Effector memory CD8-positive, alpha-beta T cell (primary cell): ENCODE measurements around the gene HOXD13.
A peak's percentile ranks its signal among the peaks of the same experiment; 100 is the strongest.

Experiments
- ATAC-seq: fragments of 150-1000 bp; cut with Tn5 transposase; replicated peaks from 2 replicates; pipeline ENCODE4 v1.10.0; 2021; ENCODE audit warnings: mild to moderate bottlenecking, moderate library complexity
- DNase-seq, 3 experiments: peaks; one replicate each; pipeline ENCODE4 v3.0.0; 2021
- H3K27ac Mint-ChIP-seq, 2 donors: one replicate each; pipeline ENCODE4 v1.8.0; 2022; ENCODE audit warnings: mild to moderate bottlenecking in 2 of 2, mixed read lengths in 2 of 2, moderate library complexity in 2 of 2
- H3K27me3 Mint-ChIP-seq, 2 donors: one replicate each; pipeline ENCODE4 v1.8.0; 2022; ENCODE audit warnings: mixed read lengths in 2 of 2
- H3K36me3 Mint-ChIP-seq: one replicate; pipeline ENCODE4 v1.8.0; 2022; ENCODE audit warnings: mild to moderate bottlenecking, moderate library complexity, mixed read lengths; ENCODE audit not compliant: insufficient read depth
- H3K4me1 Mint-ChIP-seq, 2 donors: one replicate each; pipeline ENCODE4 v1.8.0; 2022; ENCODE audit warnings: low read depth in 2 of 2, mixed read lengths in 2 of 2
- H3K4me3 Mint-ChIP-seq, 2 donors: one replicate each; pipeline ENCODE4 v1.8.0; 2022; ENCODE audit warnings: mild to moderate bottlenecking in 2 of 2, mixed read lengths in 2 of 2, moderate library complexity in 2 of 2
- H3K9me3 Mint-ChIP-seq, 2 donors: one replicate each; pipeline ENCODE4 v1.8.0; 2022; ENCODE audit warnings: mixed read lengths in 2 of 2

Gene HOXD13

DNA sequence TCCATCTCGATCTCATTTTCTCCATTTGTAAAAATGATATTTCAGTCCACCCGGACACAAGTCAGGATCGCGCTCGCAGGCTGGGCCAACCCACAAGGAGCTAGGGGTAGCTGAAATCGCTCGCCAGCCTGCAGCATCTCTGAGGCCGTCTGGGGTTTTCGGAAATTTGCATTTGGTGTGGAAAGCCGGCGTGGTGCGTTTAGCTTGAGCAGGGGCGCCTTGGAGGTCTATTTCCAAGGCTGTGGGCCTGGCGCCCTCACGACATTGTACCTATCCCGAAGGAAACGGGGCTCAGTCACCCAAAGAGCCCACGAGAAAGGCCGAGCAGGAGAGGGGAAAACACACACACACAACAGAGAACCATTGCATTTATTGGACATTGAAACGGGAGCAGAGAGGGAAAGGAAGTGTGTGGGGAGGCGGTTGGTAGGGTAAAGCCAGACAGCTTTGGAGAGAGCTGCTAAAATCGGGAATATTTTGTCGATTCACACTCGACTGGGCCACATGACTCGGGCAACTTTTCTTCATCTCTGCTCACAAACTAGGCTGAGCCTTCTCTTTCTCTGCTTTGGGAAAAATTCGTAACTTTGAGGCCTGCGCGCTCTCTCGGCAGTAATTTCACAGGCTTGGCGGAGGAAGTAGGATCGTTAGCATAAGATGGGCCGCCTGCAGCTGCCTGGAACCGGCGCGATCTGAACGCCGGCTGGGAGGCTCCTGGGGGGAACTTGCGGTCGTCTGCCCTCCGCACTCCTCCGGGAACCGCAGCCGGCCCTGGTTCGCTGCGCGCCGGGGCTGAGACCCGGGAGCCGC, 35.9 kb downstream of the HOXD13 start:
- Mint-ChIP-seq H3K4me3 (peak overlapping the region; percentile 28 to 32), H3K27me3 (peaks cover 86 to 89% of the 10 kb centered on the region in 2 donors)

DNA sequence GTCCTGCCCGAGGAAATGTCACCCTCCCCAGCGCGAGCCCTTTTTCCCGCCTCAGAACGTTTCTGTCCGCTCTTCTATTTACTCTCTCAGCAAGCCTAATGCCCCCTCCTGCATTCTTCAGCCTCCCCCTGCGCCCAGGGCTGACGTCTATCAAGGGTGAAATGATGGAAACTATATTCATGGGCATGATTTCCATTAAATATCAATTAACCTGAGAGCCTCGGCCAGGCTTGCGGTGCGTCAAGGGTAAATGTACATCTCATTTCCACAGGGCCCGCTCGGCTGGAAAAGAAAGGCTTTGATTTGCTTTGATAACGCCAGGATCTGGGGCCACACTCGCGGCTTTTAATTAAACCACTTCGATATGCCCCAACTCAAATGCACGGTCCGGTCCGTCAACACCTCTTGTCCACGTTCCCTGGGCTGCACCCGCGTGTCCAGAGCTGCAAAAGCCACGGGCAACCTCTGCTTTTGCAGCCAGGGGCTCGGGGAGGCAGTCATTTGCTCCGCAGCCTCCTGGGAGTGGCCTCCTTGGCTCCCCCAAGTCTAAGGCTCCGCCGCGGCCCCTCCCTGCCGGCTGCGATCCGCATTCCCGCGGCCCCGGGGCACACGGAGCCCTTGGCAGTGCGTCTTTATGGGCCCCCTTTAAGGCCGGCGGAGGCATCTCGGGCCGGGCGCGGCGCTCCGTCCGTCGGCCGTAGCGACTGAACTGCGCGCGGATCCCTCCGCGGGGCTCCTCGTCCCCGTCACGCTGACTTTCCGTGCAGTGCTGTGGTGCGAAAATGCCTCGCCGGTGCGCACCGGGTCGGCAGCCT, 36.7 kb downstream of the HOXD13 start, which contains the start of gene HOXD8:
Gene HOXD8 (plus strand): TSS at position 724 of the 815 bp plus-strand sequence. CDS start 662 bp downstream, outside the sequence.
- ATAC-seq = no peak
- H3K27ac Mint-ChIP-seq = peak within 1 kb of the TSS; percentile 78 to 91
- H3K27me3 Mint-ChIP-seq = peaks cover 86 to 89% of the 10 kb centered on the region in 2 donors
- peak within 1 kb of the TSS; percentile 54 to 64 for H3K4me3 Mint-ChIP-seq
- no peaks in the 10 kb centered on the region for H3K9me3 Mint-ChIP-seq
- peaks cover 55% of the 10 kb centered on the region for H3K36me3 Mint-ChIP-seq
- DNase-seq = no peak
- H3K4me1 Mint-ChIP-seq = peaks cover 13 to 19% of the 10 kb centered on the region in 2 donors

More for the DNA sequence above, 35.9 kb downstream of the HOXD13 start:
- Mint-ChIP-seq H3K27ac (peak overlapping the region; percentile 57 to 78), H3K9me3 (no peaks in the 10 kb centered on the region), H3K36me3 (peaks cover 61% of the 10 kb centered on the region), H3K4me1 (peaks cover 13 to 19% of the 10 kb centered on the region in 2 donors)
- ATAC-seq (no peak), DNase-seq (no peak)

DNA sequence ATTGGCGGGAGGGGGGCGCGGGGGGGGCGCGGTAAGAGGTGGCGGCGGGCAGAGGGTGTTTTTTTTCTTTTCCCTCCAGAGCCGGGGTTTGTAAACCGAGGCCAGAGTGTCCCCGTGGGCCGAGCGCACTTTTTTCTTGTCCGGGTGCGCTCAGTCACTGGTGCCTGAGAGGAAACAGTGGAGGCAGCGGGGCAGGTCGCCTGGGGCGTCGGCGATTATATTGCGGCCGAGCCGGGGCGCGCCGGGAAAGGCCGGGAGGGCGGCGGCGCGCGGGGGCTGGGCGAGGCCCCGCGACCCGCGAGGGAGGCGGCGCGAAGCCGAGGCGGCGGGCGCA, 37.3 kb downstream of the HOXD13 start:
- Mint-ChIP-seq H3K4me3 (peak overlapping the region in 1 of 2 donors; percentile 40), H3K4me1 (peaks cover 13 to 19% of the 10 kb centered on the region in 2 donors), H3K36me3 (peaks cover 49% of the 10 kb centered on the region), H3K27ac (no peak overlapping the region), H3K27me3 (peaks cover 86 to 89% of the 10 kb centered on the region in 2 donors), H3K9me3 (no peaks in the 10 kb centered on the region)
- peak; percentile 3 for ATAC-seq
- no peak for DNase-seq

DNA sequence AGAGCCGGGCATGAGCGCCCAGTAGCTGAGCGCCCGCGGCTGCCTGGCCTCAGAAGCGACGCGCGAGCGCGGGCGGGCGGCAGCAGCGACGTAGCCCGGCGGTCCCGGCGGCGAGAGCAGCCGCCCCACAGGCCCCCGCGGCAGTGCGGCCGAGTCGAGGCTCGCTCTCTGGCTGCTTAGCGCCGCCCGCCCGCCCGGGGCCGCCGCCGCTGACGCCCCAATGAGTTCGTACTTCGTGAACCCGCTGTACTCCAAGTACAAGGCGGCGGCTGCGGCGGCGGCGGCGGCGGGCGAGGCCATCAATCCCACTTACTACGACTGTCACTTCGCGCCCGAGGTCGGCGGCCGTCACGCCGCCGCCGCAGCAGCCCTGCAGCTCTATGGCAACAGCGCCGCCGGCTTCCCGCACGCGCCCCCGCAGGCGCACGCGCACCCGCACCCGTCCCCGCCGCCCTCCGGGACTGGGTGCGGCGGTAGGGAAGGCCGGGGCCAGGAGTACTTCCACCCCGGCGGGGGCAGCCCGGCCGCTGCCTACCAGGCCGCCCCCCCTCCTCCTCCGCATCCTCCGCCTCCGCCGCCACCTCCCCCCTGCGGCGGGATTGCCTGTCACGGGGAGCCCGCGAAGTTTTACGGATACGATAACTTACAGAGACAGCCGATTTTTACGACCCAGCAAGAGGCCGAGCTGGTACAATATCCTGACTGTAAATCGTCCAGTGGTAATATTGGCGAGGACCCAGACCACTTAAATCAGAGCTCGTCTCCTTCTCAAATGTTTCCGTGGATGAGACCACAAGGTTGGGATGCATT, 37.8 kb downstream of the HOXD13 start:
- Mint-ChIP-seq H3K36me3 (peaks cover 46% of the 10 kb centered on the region), H3K9me3 (no peaks in the 10 kb centered on the region), H3K27ac (peak overlapping the region in 1 of 2 donors; percentile 91), H3K4me1 (peaks cover 13 to 19% of the 10 kb centered on the region in 2 donors), H3K4me3 (peak overlapping the region; percentile 54 to 64), H3K27me3 (peaks cover 86 to 89% of the 10 kb centered on the region in 2 donors)
- DNase-seq = no peak
- peak; percentile 40 for ATAC-seq

DNA sequence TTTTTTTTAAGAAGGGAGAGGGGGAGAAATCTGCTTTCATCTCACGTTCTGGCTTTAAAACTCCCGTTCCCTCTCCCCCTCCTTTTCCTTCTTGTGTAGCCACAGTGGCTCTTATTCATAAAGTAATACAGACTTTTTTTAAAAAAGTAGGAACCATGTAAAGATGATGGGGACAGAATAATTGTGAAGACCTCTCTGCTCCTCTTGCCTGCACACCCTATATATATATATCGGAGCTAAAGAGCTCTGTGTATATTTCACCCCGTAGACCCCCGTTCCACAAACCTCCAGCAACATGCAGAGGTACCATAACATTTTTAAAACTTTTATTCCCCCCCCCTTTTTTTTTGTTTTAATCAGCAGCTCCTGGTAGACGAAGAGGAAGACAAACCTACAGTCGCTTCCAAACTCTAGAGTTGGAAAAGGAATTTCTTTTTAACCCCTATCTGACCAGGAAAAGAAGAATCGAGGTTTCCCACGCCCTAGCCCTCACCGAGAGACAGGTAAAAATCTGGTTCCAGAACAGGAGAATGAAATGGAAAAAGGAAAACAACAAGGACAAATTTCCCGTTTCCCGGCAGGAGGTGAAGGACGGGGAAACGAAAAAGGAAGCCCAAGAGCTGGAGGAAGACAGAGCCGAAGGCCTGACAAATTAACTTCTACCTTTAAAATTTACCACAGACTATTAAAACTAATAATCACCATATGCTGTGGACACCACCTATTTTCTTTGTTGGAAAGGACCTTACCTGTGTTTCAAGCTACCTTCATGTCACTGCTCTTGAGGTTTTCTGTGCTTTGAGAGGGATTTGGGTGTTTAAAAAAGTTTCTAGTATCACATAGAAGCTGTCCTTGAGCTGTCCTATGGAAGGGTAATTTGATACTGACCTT, 38.7 kb downstream of the HOXD13 start:
- DNase-seq (no peak), ATAC-seq (no peak)
- Mint-ChIP-seq H3K4me1 (peaks cover 22 to 25% of the 10 kb centered on the region in 2 donors), H3K9me3 (no peaks in the 10 kb centered on the region), H3K4me3 (peak overlapping the region; percentile 54 to 69), H3K36me3 (peaks cover 48% of the 10 kb centered on the region), H3K27me3 (peaks cover 86 to 89% of the 10 kb centered on the region in 2 donors), H3K27ac (peak overlapping the region in 1 of 2 donors; percentile 91)

DNA sequence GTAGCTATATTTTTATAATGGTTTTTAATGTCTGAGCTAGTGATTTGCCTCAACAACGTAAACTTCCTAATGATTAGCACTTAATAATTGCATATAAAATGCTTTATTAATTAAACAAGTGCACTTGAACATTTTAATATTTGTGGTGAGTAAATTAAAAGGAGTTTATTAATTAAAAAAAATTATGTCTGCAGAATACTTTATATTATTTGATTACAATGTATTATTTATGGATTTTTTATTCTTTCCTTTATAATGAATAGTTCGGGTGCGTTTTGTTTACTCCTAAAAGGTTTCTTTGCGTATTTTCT, 39.3 kb downstream of the HOXD13 start:
- Mint-ChIP-seq H3K27ac (no peak overlapping the region), H3K4me3 (peak overlapping the region in 1 of 2 donors; percentile 69)

DNA sequence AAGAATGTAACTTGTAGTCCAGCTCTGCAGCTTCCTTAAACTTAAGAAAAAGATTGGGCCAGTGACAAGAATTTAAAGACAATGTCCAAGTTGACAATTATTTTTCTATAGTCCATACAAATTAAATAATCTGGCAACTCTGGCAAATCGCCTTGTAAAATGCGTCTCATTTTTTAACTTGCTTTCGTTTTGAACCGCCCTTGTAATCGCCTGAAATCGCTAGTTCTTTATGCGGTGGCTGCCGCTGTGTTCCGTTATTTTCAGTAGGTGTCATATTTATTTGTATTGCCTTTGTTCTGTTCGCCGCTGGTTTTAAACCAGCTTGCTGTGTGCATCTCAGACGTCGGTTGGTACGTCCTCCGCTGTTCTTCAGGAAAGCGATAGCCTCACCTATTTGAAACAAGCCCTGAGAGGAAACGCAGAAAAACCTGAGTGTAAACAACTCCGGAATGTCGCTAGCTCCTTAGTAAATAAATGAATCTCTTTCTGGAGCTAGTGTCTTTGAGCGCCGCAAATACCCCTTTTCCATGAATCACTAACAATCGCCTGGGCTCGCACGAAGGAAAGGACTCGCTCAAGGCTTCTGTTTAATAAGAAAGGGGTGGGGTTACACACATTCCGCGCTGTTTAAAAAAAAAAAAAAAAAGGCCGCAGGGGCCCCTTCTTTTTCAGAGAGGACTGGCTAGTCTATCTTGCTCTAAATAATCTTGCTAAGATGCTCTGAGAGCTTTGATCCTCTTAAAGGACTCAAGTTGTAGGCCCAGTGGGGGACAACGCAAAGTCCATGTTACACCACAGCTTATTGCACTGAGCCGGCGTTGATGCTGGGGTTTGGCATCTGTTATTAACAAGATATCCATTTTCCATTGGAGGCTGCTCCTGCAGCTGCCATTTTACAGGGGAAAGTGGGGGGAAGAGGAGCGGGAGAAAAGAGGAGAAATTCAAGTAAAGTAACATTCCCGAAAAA, 40.0 kb downstream of the HOXD13 start:
- ATAC-seq = peak; percentile 44
- Mint-ChIP-seq H3K36me3 (peaks cover 45% of the 10 kb centered on the region), H3K4me1 (peaks cover 20 to 25% of the 10 kb centered on the region in 2 donors), H3K27ac (no peak overlapping the region), H3K27me3 (peaks cover 81 to 89% of the 10 kb centered on the region in 2 donors), H3K9me3 (no peaks in the 10 kb centered on the region), H3K4me3 (peak overlapping the region; percentile 69 to 71)
- DNase-seq = no peak

More for the DNA sequence above, 39.3 kb downstream of the HOXD13 start:
- ATAC-seq (no peak), DNase-seq (no peak)
- peaks cover 81 to 89% of the 10 kb centered on the region in 2 donors for H3K27me3 Mint-ChIP-seq
- peaks cover 49% of the 10 kb centered on the region for H3K36me3 Mint-ChIP-seq
- peaks cover 22 to 25% of the 10 kb centered on the region in 2 donors for H3K4me1 Mint-ChIP-seq
- no peaks in the 10 kb centered on the region for H3K9me3 Mint-ChIP-seq

DNA sequence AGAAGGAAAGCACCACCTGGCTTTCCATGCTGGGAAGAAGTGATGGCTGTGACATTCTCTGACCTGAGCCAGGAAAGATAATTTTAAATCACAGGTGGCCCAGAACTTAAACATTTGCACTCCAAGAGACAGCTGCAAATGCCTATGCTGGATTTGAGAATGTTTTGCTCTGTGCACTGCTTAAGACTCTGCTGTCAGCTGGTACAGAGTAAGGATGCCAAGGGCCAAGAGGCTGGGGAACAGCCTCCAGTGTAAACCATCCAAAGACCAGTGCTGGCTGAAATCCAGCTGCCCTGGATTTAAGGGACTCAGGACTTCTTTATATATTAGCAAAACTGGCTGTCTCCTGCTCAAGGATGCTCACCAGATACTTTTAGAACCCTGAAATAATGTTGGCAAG, 40.9 kb downstream of the HOXD13 start:
- Mint-ChIP-seq H3K4me1 (peaks cover 18% of the 10 kb centered on the region in 2 donors), H3K27me3 (peaks cover 81 to 89% of the 10 kb centered on the region in 2 donors), H3K27ac (no peak overlapping the region), H3K9me3 (no peaks in the 10 kb centered on the region), H3K4me3 (no peak overlapping the region), H3K36me3 (peaks cover 41% of the 10 kb centered on the region)
- ATAC-seq (no peak), DNase-seq (no peak)

DNA sequence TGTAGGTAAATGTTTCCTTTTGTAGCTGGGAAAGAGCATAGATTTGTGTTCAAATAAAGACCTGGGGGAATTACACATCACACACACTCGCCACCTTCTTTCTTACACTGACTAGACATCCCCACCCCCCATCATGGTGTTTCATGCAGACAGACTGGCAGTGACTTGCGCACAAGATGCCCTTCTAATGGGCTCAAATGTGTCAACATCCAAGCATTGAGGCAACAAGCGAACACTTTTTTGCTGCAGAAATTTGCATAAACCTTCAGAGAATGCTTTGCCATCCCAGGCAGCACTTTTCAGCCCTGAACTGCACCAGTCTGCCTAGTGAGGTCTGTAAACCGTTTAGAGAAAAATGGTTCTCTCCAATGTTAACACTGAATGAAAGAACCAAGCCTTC, 41.5 kb downstream of the HOXD13 start:
- peaks cover 14 to 20% of the 10 kb centered on the region in 2 donors for H3K4me1 Mint-ChIP-seq
- no peak overlapping the region for H3K27ac Mint-ChIP-seq
- no peak for DNase-seq
- H3K36me3 Mint-ChIP-seq = peaks cover 38% of the 10 kb centered on the region
- no peaks in the 10 kb centered on the region for H3K9me3 Mint-ChIP-seq
- ATAC-seq = no peak
- H3K27me3 Mint-ChIP-seq = peaks cover 81 to 89% of the 10 kb centered on the region in 2 donors
- no peak overlapping the region for H3K4me3 Mint-ChIP-seq

DNA sequence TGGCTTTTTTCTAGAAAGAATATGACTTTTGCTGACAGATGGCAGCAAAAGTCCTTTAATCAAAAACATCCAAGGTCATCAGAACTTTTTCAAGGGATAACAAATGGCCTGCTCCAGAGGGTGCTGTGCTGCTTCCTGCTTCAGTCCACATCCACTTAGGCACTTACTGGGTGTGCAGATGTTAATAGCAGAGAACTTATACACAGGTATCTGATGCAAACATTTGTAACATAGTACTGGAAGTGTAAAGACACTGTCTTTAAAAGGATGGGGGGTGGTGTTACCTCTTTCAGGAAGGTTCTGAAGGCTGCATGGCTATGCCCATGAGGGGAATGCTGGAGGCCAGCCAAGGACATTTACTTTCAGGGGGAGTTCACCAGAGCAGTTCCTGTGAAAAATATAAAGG, 42.5 kb downstream of the HOXD13 start:
- Mint-ChIP-seq H3K4me1 (peaks cover 12 to 20% of the 10 kb centered on the region in 2 donors), H3K4me3 (peak overlapping the region; percentile 18 to 67)
- ATAC-seq = no peak

DNA sequence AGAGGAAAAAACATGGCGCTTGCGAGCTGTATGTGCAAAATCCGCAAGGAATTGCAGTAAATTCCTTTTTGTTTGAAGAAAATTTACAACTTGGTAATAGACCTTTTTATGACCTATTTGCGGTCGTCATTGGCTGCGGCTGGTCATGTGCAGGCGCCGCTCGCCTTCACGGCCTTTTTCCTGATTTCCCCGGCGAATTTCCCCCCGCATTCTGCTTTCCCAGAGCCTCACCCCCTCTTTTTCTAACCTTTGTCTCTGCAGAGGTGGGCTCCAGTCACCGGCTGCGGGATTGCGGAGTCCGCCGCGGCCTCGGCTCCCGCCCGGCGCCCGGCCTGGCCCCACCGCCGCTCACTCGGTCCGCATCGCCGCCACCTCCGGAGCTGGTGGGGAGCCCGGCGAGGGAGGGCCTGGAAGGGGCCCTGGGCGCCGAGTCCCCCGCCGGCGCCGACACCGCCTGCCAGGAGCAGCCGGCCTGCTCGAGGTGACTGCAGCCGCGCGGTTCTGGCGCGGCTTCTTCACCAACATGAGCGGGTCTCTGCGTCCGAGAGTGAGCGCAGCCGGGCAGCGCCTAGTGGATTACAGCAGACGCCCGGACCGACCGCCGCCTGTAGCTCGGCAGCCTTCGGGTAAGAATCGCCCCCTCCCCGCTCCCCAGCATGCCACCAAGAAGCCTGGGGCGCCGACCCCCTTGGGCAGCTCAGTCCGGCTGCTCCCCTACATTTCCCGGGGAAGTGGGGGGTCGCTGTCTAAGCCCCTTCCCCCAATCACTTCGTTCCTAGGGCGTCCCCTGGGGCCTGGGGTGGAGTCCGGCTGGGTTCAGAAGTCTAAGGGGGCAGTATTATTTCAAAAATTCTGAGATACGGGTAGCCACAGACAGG, 44.1 kb downstream of the HOXD13 start:
- no peak for ATAC-seq

More for the DNA sequence above, 42.5 kb downstream of the HOXD13 start:
- H3K27ac Mint-ChIP-seq = no peak overlapping the region
- DNase-seq = no peak
- no peaks in the 10 kb centered on the region for H3K9me3 Mint-ChIP-seq
- H3K36me3 Mint-ChIP-seq = peaks cover 36% of the 10 kb centered on the region
- peaks cover 89 to 95% of the 10 kb centered on the region in 2 donors for H3K27me3 Mint-ChIP-seq

More for the DNA sequence above, 44.1 kb downstream of the HOXD13 start:
- H3K27ac Mint-ChIP-seq = no peak overlapping the region
- peaks cover 86 to 99% of the 10 kb centered on the region in 2 donors for H3K27me3 Mint-ChIP-seq
- H3K9me3 Mint-ChIP-seq = no peaks in the 10 kb centered on the region
- peak overlapping the region; percentile 18 to 67 for H3K4me3 Mint-ChIP-seq
- H3K36me3 Mint-ChIP-seq = peaks cover 37% of the 10 kb centered on the region
- no peak for DNase-seq
- H3K4me1 Mint-ChIP-seq = peaks cover 12 to 30% of the 10 kb centered on the region in 2 donors
